GM18909 (cell line): ENCODE measurements around the gene SSU72.
A peak's percentile ranks its signal among the peaks of the same experiment; 100 is the strongest.
"Not testable (repeated sequence)": the region's sequence is repeated elsewhere in the genome, so short reads cannot be mapped to it uniquely, and the experiment has no call there.

Source experiments
- ATAC-seq: cut with Tn5 transposase; IDR thresholded peaks from one replicate; pipeline ENCODE4 v1.9.1; 2021; ENCODE audit warnings: mild to moderate bottlenecking; ENCODE audit not compliant: unreplicated experiment, poor library complexity

SSU72 gene

GRCh38 chr1:1597275-1597930, 22.7 kb upstream of the SSU72 start:
- no peak for ATAC-seq

- ATAC-seq: no peak
Observed at GRCh38 chr1:1596493-1597274, 22.0 kb upstream of the SSU72 start.

GRCh38 chr1:1595341-1595740, 20.7 kb upstream of the SSU72 start:
- ATAC-seq: not testable (repeated sequence)

- ATAC-seq: no peak
Observed at GRCh38 chr1:1594602-1595260, 20.1 kb upstream of the SSU72 start.

DNA sequence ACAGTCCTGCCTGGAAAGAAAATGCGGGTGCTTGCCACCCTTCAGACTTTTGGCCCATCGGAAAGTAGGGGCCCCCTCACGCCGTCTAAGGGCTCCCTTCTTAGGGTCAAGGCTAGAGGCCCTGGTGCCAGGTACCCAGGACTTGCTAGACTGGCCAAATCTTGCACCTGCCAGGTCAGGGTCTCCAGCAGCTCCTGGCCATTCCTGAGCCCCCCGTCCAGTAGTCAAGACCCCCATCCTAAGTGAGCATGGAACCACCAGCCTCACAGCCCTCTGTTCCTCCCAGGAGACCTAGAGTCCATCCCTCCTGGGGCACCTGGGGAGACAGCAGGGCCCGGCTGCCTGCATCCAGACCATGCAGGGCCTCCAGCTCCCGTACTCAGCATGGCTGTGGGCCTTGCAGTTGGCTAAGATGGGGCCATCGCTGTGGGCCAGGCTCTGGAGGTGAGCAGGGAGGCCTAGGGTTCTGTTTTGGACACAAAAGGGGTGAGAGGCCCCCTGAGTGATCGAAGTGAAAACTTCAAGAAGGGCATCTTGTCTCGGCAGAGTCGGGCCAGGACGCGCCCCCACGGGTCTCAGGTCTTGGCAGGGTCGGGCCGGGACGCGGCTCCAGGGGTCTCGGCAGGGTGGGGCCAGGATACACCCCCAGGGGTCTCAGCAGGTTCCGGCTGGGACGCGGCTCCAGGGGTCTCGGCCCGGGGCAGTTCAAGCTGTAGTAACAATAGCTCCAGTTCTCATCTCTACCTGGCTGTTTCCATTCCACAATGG, 19.4 kb upstream of the SSU72 start:
- no peak for ATAC-seq

DNA sequence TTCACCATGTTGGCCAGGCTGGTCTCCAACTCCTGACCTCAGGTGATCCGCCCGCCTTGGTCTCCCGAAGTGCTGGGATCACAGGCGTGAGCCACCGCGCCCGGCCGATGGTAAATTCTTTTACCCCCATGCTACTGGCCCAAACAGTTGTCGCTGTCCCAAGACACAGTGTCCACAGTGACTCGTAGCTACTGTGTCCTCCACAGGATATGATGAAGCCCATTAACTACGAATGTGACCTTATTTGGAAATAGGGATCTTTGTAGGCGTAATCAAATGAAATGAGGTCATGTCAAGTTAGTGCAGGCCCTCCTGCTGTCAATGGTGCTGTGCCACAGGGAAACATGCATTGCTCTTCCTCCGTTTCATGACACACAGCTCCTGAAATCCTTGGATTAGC, 16.8 kb upstream of the SSU72 start:
- ATAC-seq: no peak

- ATAC-seq: no peak
Observed at GRCh38 chr1:1583347-1584010, 8.8 kb upstream of the SSU72 start.

- ATAC-seq: no peak
Observed at GRCh38 chr1:1582585-1583346, 8.1 kb upstream of the SSU72 start.

- no peak for ATAC-seq
Observed at GRCh38 chr1:1578371-1578940, 3.8 kb upstream of the SSU72 start.

GRCh38 chr1:1577367-1578011, 2.8 kb upstream of the SSU72 start:
- no peak for ATAC-seq

GRCh38 chr1:1573843-1574720, 581 bp downstream of the SSU72 start:
- ATAC-seq: peak; percentile 66

DNA sequence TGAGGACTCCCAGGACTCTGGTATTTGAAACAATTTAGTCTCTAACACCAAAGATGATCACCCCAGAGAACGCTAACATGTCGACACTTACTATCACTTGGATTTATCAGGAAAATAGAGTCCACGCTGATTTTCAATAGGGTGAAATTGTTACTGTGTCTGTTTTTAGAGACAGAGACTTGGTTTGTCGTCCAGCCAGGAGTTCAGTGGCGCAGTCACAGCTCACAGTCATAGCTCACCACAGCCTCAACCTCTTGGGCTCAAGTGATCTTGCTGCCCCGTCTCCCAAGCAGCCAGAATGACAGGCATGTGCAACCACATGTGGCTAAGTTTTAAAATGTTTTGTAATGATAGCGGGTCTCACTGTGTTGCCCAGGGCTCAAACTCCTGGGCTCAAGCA, 5.3 kb downstream of the SSU72 start:
- no peak for ATAC-seq

GRCh38 chr1:1567891-1568291, 6.8 kb downstream of the SSU72 start:
- no peak for ATAC-seq

DNA sequence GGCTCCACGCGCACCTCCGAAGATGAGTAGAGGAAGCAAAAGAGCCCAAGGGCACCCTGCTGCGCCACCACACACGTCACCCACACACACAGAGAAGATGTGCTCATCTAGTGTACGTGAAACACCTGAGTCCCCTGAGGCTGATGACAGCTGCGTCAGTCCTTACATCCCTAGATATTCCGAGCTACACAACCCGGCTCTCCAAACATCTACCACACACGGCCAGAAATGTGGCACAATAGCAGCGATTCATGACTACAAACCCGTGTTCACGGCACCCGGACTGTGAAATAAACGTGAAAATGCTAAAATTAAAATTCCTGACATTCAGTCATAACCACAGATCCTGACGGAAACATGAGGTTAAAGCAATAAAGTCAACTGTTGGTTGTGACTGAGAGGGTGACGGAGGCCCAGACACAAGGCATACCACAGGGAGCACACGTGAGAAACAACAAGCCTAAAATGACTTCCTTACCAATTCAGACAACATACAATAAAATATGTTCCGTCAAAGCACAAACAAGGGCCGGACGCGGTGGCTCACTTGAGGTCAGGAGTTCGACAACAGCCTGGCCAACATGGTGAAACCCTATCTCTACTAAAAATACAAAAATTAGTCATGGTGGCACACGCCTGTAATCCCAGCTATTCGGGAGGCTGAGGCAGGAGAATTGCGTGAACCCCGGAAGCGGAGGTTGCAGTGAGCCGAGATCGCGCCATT, 7.3 kb downstream of the SSU72 start:
- ATAC-seq: no peak

DNA sequence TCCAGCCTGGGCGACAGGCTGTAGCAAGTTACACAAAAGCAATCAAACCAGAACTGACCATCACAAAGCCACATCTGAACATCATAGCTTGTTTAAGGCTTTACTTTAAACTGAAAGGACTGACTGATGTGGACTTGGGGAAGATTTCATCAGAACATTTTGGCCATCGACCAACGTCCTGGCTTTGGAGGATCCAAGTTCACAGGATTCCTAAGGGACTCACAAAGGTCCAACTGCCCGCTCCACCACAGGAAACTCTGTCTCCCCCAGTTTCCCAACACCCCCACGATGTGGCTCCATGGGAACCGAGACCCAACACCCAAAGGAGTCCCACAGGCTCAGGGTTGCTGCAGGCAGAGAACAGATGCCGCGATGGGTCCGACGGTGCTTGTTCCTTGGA, 9.3 kb downstream of the SSU72 start:
- ATAC-seq: no peak

- no peak for ATAC-seq
Observed at GRCh38 chr1:1564268-1564667, 10.4 kb downstream of the SSU72 start.

GRCh38 chr1:1563688-1564087, 11.0 kb downstream of the SSU72 start:
- no peak for ATAC-seq
